ENCODE measurements around the gene VSIG2.

VSIG2 gene

DNA sequence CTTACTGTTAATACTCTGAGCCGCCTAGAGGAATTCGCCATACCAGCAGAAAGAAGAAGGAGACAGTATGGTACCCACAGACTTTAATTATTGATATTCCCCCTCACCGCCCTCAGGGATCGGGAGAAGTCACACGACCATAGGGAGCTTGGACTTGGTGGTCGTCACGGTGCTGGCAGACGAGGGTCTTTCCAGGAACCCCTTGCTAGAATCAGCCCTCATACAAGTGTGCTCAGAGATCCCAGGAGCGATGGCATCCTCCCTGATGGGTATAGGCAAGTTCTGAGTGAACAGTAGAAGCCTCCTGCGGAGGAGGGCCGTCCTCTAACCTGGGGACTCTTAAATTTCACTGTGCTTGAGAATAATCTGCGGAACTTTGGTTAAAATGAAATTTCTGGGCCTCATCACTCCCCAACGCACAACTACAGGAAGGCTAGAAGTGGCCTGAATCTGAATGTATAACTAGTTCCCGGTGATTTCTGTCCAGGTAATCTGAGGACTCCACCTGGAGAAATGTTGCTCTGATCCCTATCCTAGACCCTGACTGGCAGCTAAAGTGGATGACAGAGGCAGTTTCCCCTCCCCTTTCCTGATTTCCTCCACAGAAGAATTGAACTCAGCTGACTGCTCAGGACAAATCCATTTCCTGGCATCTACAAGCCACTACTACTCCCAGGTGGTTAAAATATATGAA lies 4.5 kb downstream of the VSIG2 start:
- no peak for TF ChIP-seq SPI1 (IDR thresholded peaks at IDR 0.05; ENCODE audit: borderline replicate concordance, low read depth)
- TF ChIP-seq, protein P1, sequence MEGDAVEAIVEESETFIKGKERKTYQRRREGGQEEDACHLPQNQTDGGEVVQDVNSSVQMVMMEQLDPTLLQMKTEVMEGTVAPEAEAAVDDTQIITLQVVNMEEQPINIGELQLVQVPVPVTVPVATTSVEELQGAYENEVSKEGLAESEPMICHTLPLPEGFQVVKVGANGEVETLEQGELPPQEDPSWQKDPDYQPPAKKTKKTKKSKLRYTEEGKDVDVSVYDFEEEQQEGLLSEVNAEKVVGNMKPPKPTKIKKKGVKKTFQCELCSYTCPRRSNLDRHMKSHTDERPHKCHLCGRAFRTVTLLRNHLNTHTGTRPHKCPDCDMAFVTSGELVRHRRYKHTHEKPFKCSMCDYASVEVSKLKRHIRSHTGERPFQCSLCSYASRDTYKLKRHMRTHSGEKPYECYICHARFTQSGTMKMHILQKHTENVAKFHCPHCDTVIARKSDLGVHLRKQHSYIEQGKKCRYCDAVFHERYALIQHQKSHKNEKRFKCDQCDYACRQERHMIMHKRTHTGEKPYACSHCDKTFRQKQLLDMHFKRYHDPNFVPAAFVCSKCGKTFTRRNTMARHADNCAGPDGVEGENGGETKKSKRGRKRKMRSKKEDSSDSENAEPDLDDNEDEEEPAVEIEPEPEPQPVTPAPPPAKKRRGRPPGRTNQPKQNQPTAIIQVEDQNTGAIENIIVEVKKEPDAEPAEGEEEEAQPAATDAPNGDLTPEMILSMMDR (IDR thresholded peaks at IDR 0.05; ENCODE audit: insufficient read depth, low read length), result no peak
- no peak for TF ChIP-seq POLR2AphosphoS5 (IDR thresholded peaks at IDR 0.05; ENCODE audit: low read depth)
- no peak for TF ChIP-seq GABPA (IDR thresholded peaks at IDR 0.05; ENCODE audit: low read depth)
- TF ChIP-seq, protein P2, sequence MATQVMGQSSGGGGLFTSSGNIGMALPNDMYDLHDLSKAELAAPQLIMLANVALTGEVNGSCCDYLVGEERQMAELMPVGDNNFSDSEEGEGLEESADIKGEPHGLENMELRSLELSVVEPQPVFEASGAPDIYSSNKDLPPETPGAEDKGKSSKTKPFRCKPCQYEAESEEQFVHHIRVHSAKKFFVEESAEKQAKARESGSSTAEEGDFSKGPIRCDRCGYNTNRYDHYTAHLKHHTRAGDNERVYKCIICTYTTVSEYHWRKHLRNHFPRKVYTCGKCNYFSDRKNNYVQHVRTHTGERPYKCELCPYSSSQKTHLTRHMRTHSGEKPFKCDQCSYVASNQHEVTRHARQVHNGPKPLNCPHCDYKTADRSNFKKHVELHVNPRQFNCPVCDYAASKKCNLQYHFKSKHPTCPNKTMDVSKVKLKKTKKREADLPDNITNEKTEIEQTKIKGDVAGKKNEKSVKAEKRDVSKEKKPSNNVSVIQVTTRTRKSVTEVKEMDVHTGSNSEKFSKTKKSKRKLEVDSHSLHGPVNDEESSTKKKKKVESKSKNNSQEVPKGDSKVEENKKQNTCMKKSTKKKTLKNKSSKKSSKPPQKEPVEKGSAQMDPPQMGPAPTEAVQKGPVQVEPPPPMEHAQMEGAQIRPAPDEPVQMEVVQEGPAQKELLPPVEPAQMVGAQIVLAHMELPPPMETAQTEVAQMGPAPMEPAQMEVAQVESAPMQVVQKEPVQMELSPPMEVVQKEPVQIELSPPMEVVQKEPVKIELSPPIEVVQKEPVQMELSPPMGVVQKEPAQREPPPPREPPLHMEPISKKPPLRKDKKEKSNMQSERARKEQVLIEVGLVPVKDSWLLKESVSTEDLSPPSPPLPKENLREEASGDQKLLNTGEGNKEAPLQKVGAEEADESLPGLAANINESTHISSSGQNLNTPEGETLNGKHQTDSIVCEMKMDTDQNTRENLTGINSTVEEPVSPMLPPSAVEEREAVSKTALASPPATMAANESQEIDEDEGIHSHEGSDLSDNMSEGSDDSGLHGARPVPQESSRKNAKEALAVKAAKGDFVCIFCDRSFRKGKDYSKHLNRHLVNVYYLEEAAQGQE (IDR thresholded peaks at IDR 0.05; ENCODE audit: insufficient replicate concordance, low read depth), result no peak
- no peak overlapping the region for H3K4me3 ChIP-seq (replicated peaks; ENCODE audit: insufficient read depth, low read length)
- no peak overlapping the region for H3K27ac ChIP-seq (replicated peaks)
- DNase-seq (ENCODE audit: low read depth in 1 of 2, low spot score in 1 of 2), result no peak
- peaks cover 19% of the 10 kb centered on the region for H3K27me3 ChIP-seq (ENCODE audit: insufficient read depth, poor library complexity, severe bottlenecking)

DNA sequence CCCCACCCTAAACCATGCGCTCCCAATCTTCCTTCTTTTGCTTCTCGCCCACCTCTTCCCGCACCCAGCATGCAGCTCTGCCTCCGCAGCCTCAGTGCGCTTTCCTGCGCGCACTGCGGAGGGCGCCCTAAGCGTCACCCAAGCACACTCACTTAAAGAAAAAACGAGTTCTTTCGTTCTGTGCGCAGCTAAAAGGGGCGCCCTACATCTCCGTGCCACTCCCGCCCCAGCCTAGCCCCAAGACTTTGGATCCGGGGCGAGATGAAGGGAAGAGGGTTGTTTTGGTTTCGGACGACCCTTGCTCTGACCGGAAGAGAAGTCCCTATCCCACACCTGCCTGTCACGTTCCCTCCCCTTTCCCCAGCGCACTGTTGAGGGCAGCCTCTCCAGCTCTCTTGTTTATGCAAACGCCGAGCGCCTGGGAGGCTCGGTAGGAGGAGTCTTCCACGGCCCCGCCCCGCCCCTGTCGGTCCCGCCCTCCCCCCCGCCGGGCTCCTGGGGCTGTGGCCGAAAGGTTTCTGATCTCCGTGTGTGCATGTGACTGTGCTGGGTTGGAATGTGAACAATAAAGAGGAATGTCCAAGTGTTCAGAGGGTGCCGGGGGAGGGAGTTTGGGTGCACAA lies 5.3 kb downstream of the VSIG2 start:
- Histone ChIP-seq H3K27ac (replicated peaks) (no peak overlapping the region), H3K27me3 (ENCODE audit: insufficient read depth, poor library complexity, severe bottlenecking) (peaks cover 20% of the 10 kb centered on the region), H3K4me3 (replicated peaks; ENCODE audit: insufficient read depth, low read length) (peak overlapping the region; percentile 59)
- DNase-seq (ENCODE audit: low read depth in 1 of 2, low spot score in 1 of 2), result peak; percentile 51 to 52
- TF ChIP-seq SPI1 (IDR thresholded peaks at IDR 0.05; ENCODE audit: borderline replicate concordance, low read depth) (no peak), POLR2AphosphoS5 (IDR thresholded peaks at IDR 0.05; ENCODE audit: low read depth) (no peak), GABPA (IDR thresholded peaks at IDR 0.05; ENCODE audit: low read depth) (no peak)
- TF ChIP-seq, protein P1 (IDR thresholded peaks at IDR 0.05; ENCODE audit: insufficient read depth, low read length), result peak; percentile 31
- TF ChIP-seq, protein P2 (IDR thresholded peaks at IDR 0.05; ENCODE audit: insufficient replicate concordance, low read depth), result no peak

DNA sequence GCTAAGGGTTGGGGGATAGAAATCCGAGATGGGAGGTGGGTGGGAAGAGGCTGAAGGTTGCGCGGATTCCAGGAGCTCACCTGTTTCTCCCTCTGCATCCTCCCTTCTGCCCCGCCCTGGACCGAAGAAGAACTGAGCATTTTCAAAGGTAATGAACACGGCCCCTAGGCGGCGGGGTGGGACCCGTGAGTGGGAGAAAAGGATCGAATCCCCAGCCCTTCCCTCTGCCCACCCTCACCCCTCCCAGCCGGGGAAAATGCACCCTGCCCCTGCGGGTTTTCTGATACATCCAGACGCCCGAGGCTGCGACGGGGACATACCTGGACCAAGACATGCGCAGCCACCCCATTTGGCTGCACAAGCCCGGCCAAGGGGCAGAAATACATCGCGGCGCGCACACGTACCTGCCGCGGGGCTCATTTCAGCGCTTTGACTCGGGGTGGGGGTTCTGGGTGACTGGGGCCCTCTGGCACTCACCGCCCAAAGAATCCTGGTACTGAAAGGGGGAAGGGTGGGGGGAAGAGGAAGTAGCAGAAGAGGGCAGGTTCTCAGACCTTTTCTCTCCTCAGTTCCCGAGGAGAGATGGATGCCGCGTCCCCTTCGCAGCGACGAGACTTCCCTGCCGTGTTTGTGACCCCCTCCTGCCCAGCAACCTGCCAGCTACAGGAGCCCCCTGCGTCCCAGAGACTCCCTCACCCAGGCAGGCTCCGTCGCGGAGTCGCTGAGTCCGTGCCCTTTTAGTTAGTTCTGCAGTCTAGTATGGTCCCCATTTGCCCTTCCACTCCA lies 6.0 kb downstream of the VSIG2 start:
- peaks cover 20% of the 10 kb centered on the region for H3K27me3 ChIP-seq (ENCODE audit: insufficient read depth, poor library complexity, severe bottlenecking)
- H3K27ac ChIP-seq (replicated peaks), result no peak overlapping the region
- TF ChIP-seq, protein P2 (IDR thresholded peaks at IDR 0.05; ENCODE audit: insufficient replicate concordance, low read depth), result no peak
- peak; percentile 21; the same call in 1 of the 2 replicates for TF ChIP-seq SPI1 (IDR thresholded peaks at IDR 0.05; ENCODE audit: borderline replicate concordance, low read depth)
- peak in 1 of 2 experiments; percentile 24 for DNase-seq (ENCODE audit: low read depth in 1 of 2, low spot score in 1 of 2)
- H3K4me3 ChIP-seq (replicated peaks; ENCODE audit: insufficient read depth, low read length), result peak overlapping the region; percentile 59

All from HL-60 (cell line).